ENCODE data around the gene ASNSD1. TPM values are rescaled to one million over a fixed set of nuclear protein-coding genes. Genes with fewer than 3 reads are reported as not detected.

ASNSD1 gene
- total RNA-seq, 1 experiment from 2014 or later, result 48.5 TPM

GRCh38 chr2:189676471-189676870 lies 15.2 kb downstream of the ASNSD1 start:
- H2BK15ac ChIP-seq (ENCODE audit: low read depth, low read length), result no peak overlapping the region

More at GRCh38 chr2:189676471-189676870, 15.2 kb downstream of the ASNSD1 start:
- Mint-ChIP-seq H3K4me3 (no peak overlapping the region), H3K27me3 (ENCODE audit: low read depth) (peaks cover 3% of the 10 kb centered on the region; the same call in 1 of the 2 replicates), H3K9me3 (peaks cover 7 to 9% of the 10 kb centered on the region in 2 experiments; a peak in 3 of 5 replicates), H3K4me1 (peaks cover 12 to 16% of the 10 kb centered on the region in 2 experiments; a peak in 3 of 4 replicates), H3K27ac (no peak overlapping the region), H3K36me3 (ENCODE audit: insufficient read depth in 1 of 3, low read depth in 3 of 3) (peaks cover 10 to 21% (median 11%) of the 10 kb centered on the region in 3 experiments)
- Histone ChIP-seq H3K79me1 (ENCODE audit: insufficient read depth, low read depth, low read length, poor library complexity, severe bottlenecking) (no peaks in the 10 kb centered on the region), H3K14ac (ENCODE audit: insufficient read depth, low read length) (no peak overlapping the region), H4K8ac (replicated peaks; ENCODE audit: insufficient read length, low read depth, low read length) (no peak overlapping the region), H3K9me3 (ENCODE audit: control insufficient read depth, low read depth, low read length) (no peaks in the 10 kb centered on the region), H3K23ac (ENCODE audit: insufficient read length, low read depth, low read length) (no peak overlapping the region), H3K4ac (ENCODE audit: low read depth, low read length) (no peak overlapping the region), H2BK5ac (ENCODE audit: insufficient read length, low read length) (no peak overlapping the region), H3K4me2 (ENCODE audit: insufficient read depth, insufficient read length, low read length) (no peak overlapping the region), H3K18ac (ENCODE audit: insufficient read length, low read depth, low read length) (no peak overlapping the region), H3K4me1 (ENCODE audit: insufficient read depth, low read length) (no peaks in the 10 kb centered on the region), H2AFZ (ENCODE audit: low read length) (no peak overlapping the region), H2BK20ac (ENCODE audit: low read depth, low read length, poor library complexity, severe bottlenecking) (no peak overlapping the region), H2BK120ac (ENCODE audit: low read depth, low read length, poor library complexity, severe bottlenecking) (no peak overlapping the region), H3K9ac (ENCODE audit: extremely low read depth, insufficient read length, low read length) (no peak overlapping the region), H4K91ac (ENCODE audit: insufficient read length, low read depth, low read length) (no peak overlapping the region), H3K79me2 (ENCODE audit: insufficient read depth, low read length) (no peaks in the 10 kb centered on the region), H3K27me3 (ENCODE audit: insufficient read depth, low read length) (no peaks in the 10 kb centered on the region), H3K56ac (ENCODE audit: insufficient read length, low read depth, low read length) (no peak overlapping the region), H2AK5ac (ENCODE audit: insufficient read length, low read length) (no peak overlapping the region), H3K27ac (ENCODE audit: insufficient read length, low read depth, low read length) (no peak overlapping the region), H4K5ac (ENCODE audit: insufficient read length, low read depth, low read length) (no peak overlapping the region), H2BK12ac (ENCODE audit: insufficient read length, low read depth, low read length) (no peak overlapping the region), H3T11ph (ENCODE audit: low read length) (no peak overlapping the region), H3K23me2 (ENCODE audit: insufficient read length, low read depth, low read length, poor library complexity, severe bottlenecking) (peaks cover 10% of the 10 kb centered on the region), H4K20me1 (ENCODE audit: control insufficient read depth, insufficient read depth, insufficient read length) (no peaks in the 10 kb centered on the region)
- TF ChIP-seq CTCF (conservative IDR thresholded peaks at IDR 0.05), result no peak
- WGBS (ENCODE audit: extremely low coverage, insufficient read length, low lambda C conversion rate), result no CpG with 5 or more reads among the region's 4 CpGs
- no peak for DNase-seq

Data from H9 (cell line).